D721Med (cell line): ENCODE data around the gene EVPL.

Source experiments
- DNase-seq: peaks from one replicate; pipeline ENCODE4 v3.0.0; 2011; ENCODE audit warnings: low spot score; ENCODE audit not compliant: insufficient read length
- FAIRE-seq: peaks from 2 replicates; lab custom pipeline; 2011; peaks lifted over from hg19 to GRCh38; lab: Jason Lieb, UNC
- TF ChIP-seq, protein P1 (sequence below): IDR thresholded peaks from 2 replicates; pipeline ENCODE4 v1.5.1; 2012; ENCODE audit warnings: mild to moderate bottlenecking, control low read depth; ENCODE audit not compliant: insufficient read depth; ENCODE audit errors: missing control alignments

Gene EVPL

GRCh38 chr17:76003915-76004314 is 23.2 kb downstream of the EVPL start:
- TF ChIP-seq, protein P1, sequence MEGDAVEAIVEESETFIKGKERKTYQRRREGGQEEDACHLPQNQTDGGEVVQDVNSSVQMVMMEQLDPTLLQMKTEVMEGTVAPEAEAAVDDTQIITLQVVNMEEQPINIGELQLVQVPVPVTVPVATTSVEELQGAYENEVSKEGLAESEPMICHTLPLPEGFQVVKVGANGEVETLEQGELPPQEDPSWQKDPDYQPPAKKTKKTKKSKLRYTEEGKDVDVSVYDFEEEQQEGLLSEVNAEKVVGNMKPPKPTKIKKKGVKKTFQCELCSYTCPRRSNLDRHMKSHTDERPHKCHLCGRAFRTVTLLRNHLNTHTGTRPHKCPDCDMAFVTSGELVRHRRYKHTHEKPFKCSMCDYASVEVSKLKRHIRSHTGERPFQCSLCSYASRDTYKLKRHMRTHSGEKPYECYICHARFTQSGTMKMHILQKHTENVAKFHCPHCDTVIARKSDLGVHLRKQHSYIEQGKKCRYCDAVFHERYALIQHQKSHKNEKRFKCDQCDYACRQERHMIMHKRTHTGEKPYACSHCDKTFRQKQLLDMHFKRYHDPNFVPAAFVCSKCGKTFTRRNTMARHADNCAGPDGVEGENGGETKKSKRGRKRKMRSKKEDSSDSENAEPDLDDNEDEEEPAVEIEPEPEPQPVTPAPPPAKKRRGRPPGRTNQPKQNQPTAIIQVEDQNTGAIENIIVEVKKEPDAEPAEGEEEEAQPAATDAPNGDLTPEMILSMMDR: no peak
- DNase-seq (no peak), FAIRE-seq (no peak)

- TF ChIP-seq, protein P1: no peak
- DNase-seq (no peak), FAIRE-seq (no peak)
Measured at GRCh38 chr17:76002100-76002499, 25.0 kb downstream of the EVPL start.

GRCh38 chr17:76000755-76001521 is 26.2 kb downstream of the EVPL start, which contains the start of gene CDK3:
CDK3 (plus strand) TSS chr17:76000855; CDS start chr17:76001426, 571 bp downstream.
- no peak for DNase-seq
- TF ChIP-seq, protein P1: no peak
- no peak for FAIRE-seq

DNA sequence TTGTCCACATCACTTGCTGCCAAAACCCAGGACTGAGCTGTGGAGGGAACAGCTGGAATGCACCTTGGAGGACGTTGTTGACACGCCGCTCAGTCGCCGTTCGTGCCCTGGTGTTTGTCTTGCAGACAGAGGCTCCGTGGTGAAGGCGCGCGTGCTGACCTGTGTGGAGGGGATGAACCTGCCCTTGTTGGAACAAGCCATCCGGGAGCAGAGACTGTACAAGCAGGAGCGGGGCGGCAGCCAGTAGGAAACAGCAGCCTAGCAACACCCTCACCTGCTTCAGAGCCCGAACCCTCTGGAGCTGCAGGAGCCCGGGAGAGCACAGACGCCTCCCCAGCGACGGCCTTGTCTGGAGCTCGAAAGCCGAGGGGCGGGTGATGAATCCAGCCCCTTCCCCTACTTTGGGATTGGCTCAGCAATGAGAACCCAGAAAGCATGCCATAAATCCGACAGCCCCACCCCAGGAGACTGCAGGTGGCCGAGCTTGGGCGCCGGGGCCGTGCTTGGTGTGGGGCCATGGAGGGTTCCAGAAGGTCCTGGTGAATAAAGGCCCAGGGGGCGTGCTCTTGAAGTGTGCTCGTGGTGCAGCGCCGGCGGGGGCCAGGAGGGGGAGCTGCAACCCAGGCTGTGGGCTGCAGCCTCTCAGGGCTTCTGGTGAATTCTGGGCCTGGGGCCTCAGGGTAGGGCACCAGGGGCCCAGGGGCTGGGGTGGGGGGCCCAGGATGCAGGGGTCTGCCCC is 26.9 kb downstream of the EVPL start:
- DNase-seq (peak; percentile 98), FAIRE-seq (no peak)
- TF ChIP-seq, protein P1: peak; percentile 73

- FAIRE-seq (no peak), DNase-seq (no peak)
- TF ChIP-seq, protein P1: no peak
Measured at GRCh38 chr17:75998327-75998795, 28.7 kb downstream of the EVPL start.

GRCh38 chr17:75996665-75997590 is 30.2 kb downstream of the EVPL start:
- no peak for FAIRE-seq
- TF ChIP-seq, protein P1: no peak
- DNase-seq: no peak
